ENCODE measurements around the gene ALPK3. TPM values are rescaled to one million over a fixed set of nuclear protein-coding genes. Genes with fewer than 3 reads are reported as not detected.

The ALPK3 gene
- total RNA-seq, 1 experiment from 2014 or later: 17.7 TPM

- Histone ChIP-seq H2BK15ac (ENCODE audit: low read depth, low read length) (no peak overlapping the region), H3K18ac (ENCODE audit: insufficient read length, low read depth, low read length) (no peak overlapping the region), H2BK120ac (ENCODE audit: low read depth, low read length, poor library complexity, severe bottlenecking) (no peak overlapping the region), H3K4me1 (ENCODE audit: insufficient read depth, low read length) (no peaks in the 10 kb centered on the region), H2AK5ac (ENCODE audit: insufficient read length, low read length) (no peak overlapping the region), H4K5ac (ENCODE audit: insufficient read length, low read depth, low read length) (no peak overlapping the region), H3K9ac (ENCODE audit: extremely low read depth, insufficient read length, low read length) (no peak overlapping the region), H3K9me3 (ENCODE audit: control insufficient read depth, low read depth, low read length) (no peaks in the 10 kb centered on the region), H3K27ac (ENCODE audit: insufficient read length, low read depth, low read length) (no peak overlapping the region), H3K56ac (ENCODE audit: insufficient read length, low read depth, low read length) (no peak overlapping the region), H3T11ph (ENCODE audit: low read length) (no peak overlapping the region), H3K4ac (ENCODE audit: low read depth, low read length) (no peak overlapping the region), H2BK5ac (ENCODE audit: insufficient read length, low read length) (no peak overlapping the region), H3K23ac (ENCODE audit: insufficient read length, low read depth, low read length) (no peak overlapping the region), H4K91ac (ENCODE audit: insufficient read length, low read depth, low read length) (no peak overlapping the region), H2AFZ (ENCODE audit: low read length) (no peak overlapping the region), H3K79me1 (ENCODE audit: insufficient read depth, low read depth, low read length, poor library complexity, severe bottlenecking) (peaks cover 5% of the 10 kb centered on the region), H3K23me2 (ENCODE audit: insufficient read length, low read depth, low read length, poor library complexity, severe bottlenecking) (no peaks in the 10 kb centered on the region), H4K8ac (replicated peaks; ENCODE audit: insufficient read length, low read depth, low read length) (no peak overlapping the region), H3K4me2 (ENCODE audit: insufficient read depth, insufficient read length, low read length) (no peak overlapping the region), H3K79me2 (ENCODE audit: insufficient read depth, low read length) (no peaks in the 10 kb centered on the region), H3K14ac (ENCODE audit: insufficient read depth, low read length) (no peak overlapping the region), H2BK20ac (ENCODE audit: low read depth, low read length, poor library complexity, severe bottlenecking) (no peak overlapping the region), H2BK12ac (ENCODE audit: insufficient read length, low read depth, low read length) (no peak overlapping the region), H3K27me3 (ENCODE audit: insufficient read depth, low read length) (no peaks in the 10 kb centered on the region), H4K20me1 (ENCODE audit: control insufficient read depth, insufficient read depth, insufficient read length) (no peaks in the 10 kb centered on the region)
- no peaks in the 10 kb centered on the region for H3K9me3 Mint-ChIP-seq
- no peak for DNase-seq
- WGBS (ENCODE audit: extremely low coverage, insufficient read length, low lambda C conversion rate): no CpG with 5 or more reads among the region's 4 CpGs
- no peak overlapping the region for H3K4me3 Mint-ChIP-seq
- H3K4me1 Mint-ChIP-seq: peaks cover 5 to 6% of the 10 kb centered on the region in 2 experiments
- no peaks in the 10 kb centered on the region for H3K27me3 Mint-ChIP-seq (ENCODE audit: low read depth)
- H3K36me3 Mint-ChIP-seq (ENCODE audit: insufficient read depth in 1 of 3, low read depth in 3 of 3): peaks cover 7 to 52% (median 29%) of the 10 kb centered on the region in 3 experiments; a peak in 6 of 7 replicates
- no peak for TF ChIP-seq CTCF (conservative IDR thresholded peaks at IDR 0.05)
- no peak overlapping the region for H3K27ac Mint-ChIP-seq
Measured at GRCh38 chr15:84794162-84794547, 23.0 kb upstream of the ALPK3 start.

Data from H9 (cell line).